HCT116 (cell line): Measurements from ENCODE around the gene PLEKHN1. TPM values are rescaled to one million over a fixed set of nuclear protein-coding genes. Genes with fewer than 3 reads are reported as not detected.

Source experiments
- ATAC-seq: fragments of 200-7000 bp; cut with Tn5 transposase; 2 replicates; pipeline ENCODE4 v1.9.1; 2020; ENCODE audit warnings: mild to moderate bottlenecking, moderate library complexity
- BruUV-seq: library from RNA; stranded (reverse); fragments of 400-500 nt; replicated peaks from 2 replicates; lab custom pipeline; 2021; lab: Mats Ljungman, UMichigan
- CTCF ChIA-PET: fragments of 300-600 bp; sonication (Branson Sonifier 250); formaldehyde crosslinking; loops from one replicate; lab custom pipeline; 2021; ENCODE audit warnings: antibody characterized with exemption; lab: Charles Lee
- POLR2A ChIA-PET: fragments of 300-600, 350-600 bp; sonication (Branson Sonifier 250); formaldehyde crosslinking; loops from one replicate; lab custom pipeline; 2021; ENCODE audit warnings: antibody characterized with exemption; lab: Charles Lee
- RAD21 ChIA-PET, 2 experiments: fragments of 300-600 bp; sonication (Branson Sonifier 250); formaldehyde crosslinking; loops; one replicate each; lab custom pipeline; 2023; ENCODE audit warnings: low total read pairs in 2 of 2; ENCODE audit not compliant: uncharacterized antibody in 2 of 2, unreplicated experiment in 2 of 2, low non-redundant PET in 1 of 2; lab: Charles Lee
- DNase-seq: peaks from one replicate; pipeline ENCODE4 v3.0.0-alpha.2; 2010; ENCODE audit warnings: low read depth, low spot score
- H2AFZ ChIP-seq: fragments of 200-600 bp; shearing (Covaris generic), sonication (generic); 2 replicates; pipeline ENCODE4 v1.6.1; 2017; ENCODE audit warnings: low read depth, mixed run types, mixed read lengths, antibody characterized with exemption, low read length; ENCODE audit not compliant: poor library complexity, severe bottlenecking
- H3K27ac ChIP-seq: 2 replicates; pipeline ENCODE4 v1.5.1; 2012; ENCODE audit warnings: low read depth, low read length
- H3K27me3 ChIP-seq: fragments of 200-600 bp; sonication (generic); 2 replicates; pipeline ENCODE4 v1.6.1; 2016; ENCODE audit warnings: mixed run types, low read length, mixed read lengths; ENCODE audit not compliant: insufficient read depth
- H3K36me3 ChIP-seq, 2 experiments: fragments of 200-500 bp in 1 of 2; fragments of 200-600 bp in 1 of 2; sonication (Bioruptor generic) in 1 of 2; sonication (generic) in 1 of 2; 2 replicates each; pipeline versions ENCODE4 v1.5.1 to v1.6.1; 2014 to 2016; ENCODE audit warnings: low read length in 2 of 2, inconsistent platforms in 1 of 2, mixed read lengths in 1 of 2, mixed run types in 1 of 2; ENCODE audit not compliant: insufficient read depth in 2 of 2, control insufficient read depth in 1 of 2
- H3K4me1 ChIP-seq, 2 experiments: fragments of 200-600 bp in 1 of 2; sonication (generic) in 1 of 2; 2 replicates each; pipeline versions ENCODE4 v1.5.1 to v1.6.1; 2012 to 2017; ENCODE audit warnings: low read length in 2 of 2, inconsistent platforms in 1 of 2, mild to moderate bottlenecking in 1 of 2, mixed read lengths in 1 of 2, mixed run types in 1 of 2, moderate library complexity in 1 of 2; ENCODE audit not compliant: insufficient read depth in 2 of 2, control insufficient read depth in 1 of 2
- H3K4me2 ChIP-seq: fragments of 200-600 bp; sonication (generic); 2 replicates; pipeline ENCODE4 v1.6.1; 2017; ENCODE audit warnings: mixed run types, low read length, mixed read lengths
- H3K4me3 ChIP-seq, 2 experiments: fragments of 200-600 bp in 1 of 2; sonication (generic) in 1 of 2; replicated peaks in 1 of 2; 2 replicates each; pipeline ENCODE4 v1.5.1; 2011 to 2016; ENCODE audit warnings: low read length in 2 of 2, control low read depth in 1 of 2, low read depth in 1 of 2, mild to moderate bottlenecking in 1 of 2, mixed read lengths in 1 of 2, mixed run types in 1 of 2
- H3K79me2 ChIP-seq: fragments of 200-600 bp; sonication (generic); 2 replicates; pipeline ENCODE4 v1.6.1; 2017; ENCODE audit warnings: mild to moderate bottlenecking, mixed run types, low read length, moderate library complexity, mixed read lengths; ENCODE audit not compliant: insufficient read depth
- H3K9ac ChIP-seq: fragments of 200-600 bp; sonication (generic); 2 replicates; pipeline ENCODE4 v1.6.1; 2016; ENCODE audit warnings: low read length, mixed read lengths
- H3K9me2 ChIP-seq: fragments of 200-600 bp; sonication (generic), shearing (Covaris generic); 2 replicates; pipeline ENCODE4 v1.6.1; 2017; ENCODE audit warnings: mixed run types, mild to moderate bottlenecking, moderate library complexity; ENCODE audit not compliant: insufficient read depth
- H3K9me3 ChIP-seq, 2 experiments: fragments of 200-500 bp in 1 of 2; fragments of 200-600 bp in 1 of 2; sonication (Bioruptor generic) in 1 of 2; sonication (generic) in 1 of 2; 2 replicates each; pipeline ENCODE4 v1.6.1; 2014 to 2017; ENCODE audit warnings: low read length in 2 of 2, mixed read lengths in 2 of 2, inconsistent platforms in 1 of 2, low read depth in 1 of 2, mild to moderate bottlenecking in 1 of 2, mixed run types in 1 of 2, moderate library complexity in 1 of 2; ENCODE audit not compliant: control insufficient read depth in 1 of 2, insufficient read depth in 1 of 2
- H4K20me1 ChIP-seq: fragments of 200-600 bp; sonication (generic), shearing (Covaris generic); 2 replicates; pipeline ENCODE4 v1.6.1; 2017; ENCODE audit warnings: mixed run types, mild to moderate bottlenecking, moderate library complexity; ENCODE audit not compliant: insufficient read depth
- ELF1 ChIP-seq: IDR thresholded peaks from 2 replicates; pipeline ENCODE4 v1.6.1; 2012; ENCODE audit warnings: low read depth, borderline replicate concordance
- EZH2phosphoT487 ChIP-seq: fragments of 200-600 bp; IDR thresholded peaks from 2 replicates; pipeline ENCODE4 v1.6.1; 2018; ENCODE audit warnings: antibody characterized with exemption, borderline replicate concordance
- JUND ChIP-seq: IDR thresholded peaks from 2 replicates; pipeline ENCODE4 v1.6.1; 2012
- POLR2AphosphoS5 ChIP-seq: IDR thresholded peaks from 2 replicates; pipeline ENCODE4 v1.6.1; 2011; ENCODE audit warnings: mild to moderate bottlenecking, low read depth, low read length, moderate library complexity
- RAD21 ChIP-seq: IDR thresholded peaks from 2 replicates; pipeline ENCODE4 v1.6.1; 2012; ENCODE audit warnings: low read depth, mild to moderate bottlenecking
- SIN3A ChIP-seq: IDR thresholded peaks from 2 replicates; pipeline ENCODE4 v1.6.1; 2012; ENCODE audit warnings: low read depth
- SP1 ChIP-seq: IDR thresholded peaks from 2 replicates; pipeline ENCODE4 v1.6.1; 2012; ENCODE audit warnings: low read depth
- SRF ChIP-seq: IDR thresholded peaks from 2 replicates; pipeline ENCODE4 v1.6.1; 2012; ENCODE audit warnings: low read depth
- TCF7L2 ChIP-seq: IDR thresholded peaks from 2 replicates; pipeline ENCODE4 v1.7.0; 2011; ENCODE audit warnings: borderline replicate concordance, inconsistent platforms; ENCODE audit not compliant: insufficient read depth, insufficient read length; ENCODE audit errors: extremely low read depth
- YY1 ChIP-seq: IDR thresholded peaks from 2 replicates; pipeline ENCODE4 v1.6.1; 2011; ENCODE audit warnings: low read length, low read depth, moderate library complexity, mild to moderate bottlenecking; ENCODE audit not compliant: insufficient replicate concordance; ENCODE audit errors: extremely low read depth
- ZNF274 ChIP-seq: fragments of 200-500 bp; sonication (Bioruptor generic); IDR thresholded peaks from 2 replicates; pipeline ENCODE4 v1.6.1; 2014; ENCODE audit warnings: mild to moderate bottlenecking, low read depth, low read length, inconsistent platforms
- intact Hi-C: fragments of 100-400 bp; cut with micrococcal nuclease; formaldehyde crosslinking; loops from 2 replicates; pipeline ENCODE4 v1.10.0; 2022
- total RNA-seq: library from RNA; stranded (reverse); gene quantifications from one replicate; pipeline ENCODE4 v1.2.1, GENCODE V29; 2021; ENCODE audit not compliant: unreplicated experiment
- TF ChIP-seq, protein P1 (sequence below): IDR thresholded peaks from 2 replicates; pipeline ENCODE4 v1.6.1; 2012
- TF ChIP-seq, protein P2 (sequence below), 3 experiments: fragments of 200-600 bp in 1 of 3; sonication (generic) in 1 of 3; IDR thresholded peaks in 2 of 3; conservative IDR thresholded peaks in 1 of 3; 2 replicates each; pipeline ENCODE4 v1.5.1; 2012 to 2017; ENCODE audit warnings: low read depth in 2 of 3, low read length in 2 of 3, antibody characterized with exemption in 1 of 3, borderline replicate concordance in 1 of 3, control low read depth in 1 of 3, mild to moderate bottlenecking in 1 of 3, mixed read lengths in 1 of 3, mixed run types in 1 of 3, moderate library complexity in 1 of 3; ENCODE audit not compliant: insufficient read depth in 1 of 3
- TF ChIP-seq, protein P3 (sequence below): IDR thresholded peaks from 2 replicates; pipeline ENCODE4 v1.6.1; 2012; ENCODE audit warnings: low read depth

The PLEKHN1 gene
- total RNA-seq, 1 experiment from 2014 or later, result 11.6 TPM

DNA sequence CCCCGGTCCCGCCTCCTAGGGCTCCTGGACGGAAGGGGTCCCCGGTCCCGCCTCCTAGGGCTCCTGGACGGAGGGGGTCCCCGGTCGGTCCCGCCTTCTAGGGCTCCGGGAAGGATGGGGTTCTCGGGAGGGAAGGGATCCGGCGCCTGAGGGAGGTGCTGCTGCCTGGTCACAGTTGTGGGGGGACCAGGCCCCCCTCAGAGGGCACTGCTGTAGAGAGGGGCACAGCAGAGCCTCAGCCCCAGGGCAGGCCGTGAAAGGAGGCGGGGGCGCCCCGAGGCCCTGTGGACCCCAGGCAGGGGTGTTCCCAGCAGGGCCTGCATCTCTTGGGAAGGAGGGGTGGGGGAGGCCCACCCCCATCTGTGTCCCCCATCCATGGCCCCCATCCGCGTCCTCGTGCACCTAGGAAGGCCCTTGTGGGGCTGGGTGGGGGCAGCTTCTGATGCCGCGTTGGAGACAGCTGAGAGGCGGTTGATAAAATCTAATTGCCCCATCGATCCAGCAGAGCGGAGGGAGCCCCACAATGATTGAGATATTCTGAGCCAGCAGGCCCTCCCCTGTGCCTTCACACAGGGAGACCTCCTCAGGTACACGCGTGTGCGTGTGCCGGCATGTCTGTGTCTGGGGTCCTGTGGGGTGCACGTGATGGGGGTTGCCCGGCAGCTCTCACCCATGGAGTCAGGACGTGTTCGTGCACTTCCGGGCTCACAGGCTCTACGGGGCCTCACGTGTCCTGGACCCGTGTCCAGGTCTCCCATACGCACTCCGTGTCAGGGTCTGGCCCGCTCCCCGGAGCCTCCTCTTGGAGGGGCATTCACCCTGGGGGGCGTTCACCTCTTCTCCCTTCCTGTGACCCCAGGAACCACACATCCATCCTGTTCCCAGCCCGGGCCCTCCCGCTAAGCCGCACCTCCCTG, 29.7 kb upstream of the PLEKHN1 start (continued):
- TF ChIP-seq, protein P1, sequence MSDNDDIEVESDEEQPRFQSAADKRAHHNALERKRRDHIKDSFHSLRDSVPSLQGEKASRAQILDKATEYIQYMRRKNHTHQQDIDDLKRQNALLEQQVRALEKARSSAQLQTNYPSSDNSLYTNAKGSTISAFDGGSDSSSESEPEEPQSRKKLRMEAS, result no peak
- TF ChIP-seq, protein P2, sequence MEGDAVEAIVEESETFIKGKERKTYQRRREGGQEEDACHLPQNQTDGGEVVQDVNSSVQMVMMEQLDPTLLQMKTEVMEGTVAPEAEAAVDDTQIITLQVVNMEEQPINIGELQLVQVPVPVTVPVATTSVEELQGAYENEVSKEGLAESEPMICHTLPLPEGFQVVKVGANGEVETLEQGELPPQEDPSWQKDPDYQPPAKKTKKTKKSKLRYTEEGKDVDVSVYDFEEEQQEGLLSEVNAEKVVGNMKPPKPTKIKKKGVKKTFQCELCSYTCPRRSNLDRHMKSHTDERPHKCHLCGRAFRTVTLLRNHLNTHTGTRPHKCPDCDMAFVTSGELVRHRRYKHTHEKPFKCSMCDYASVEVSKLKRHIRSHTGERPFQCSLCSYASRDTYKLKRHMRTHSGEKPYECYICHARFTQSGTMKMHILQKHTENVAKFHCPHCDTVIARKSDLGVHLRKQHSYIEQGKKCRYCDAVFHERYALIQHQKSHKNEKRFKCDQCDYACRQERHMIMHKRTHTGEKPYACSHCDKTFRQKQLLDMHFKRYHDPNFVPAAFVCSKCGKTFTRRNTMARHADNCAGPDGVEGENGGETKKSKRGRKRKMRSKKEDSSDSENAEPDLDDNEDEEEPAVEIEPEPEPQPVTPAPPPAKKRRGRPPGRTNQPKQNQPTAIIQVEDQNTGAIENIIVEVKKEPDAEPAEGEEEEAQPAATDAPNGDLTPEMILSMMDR (IDR thresholded peaks at IDR 0.05 in 2 of 3, conservative IDR thresholded peaks at IDR 0.05 in 1 of 3; ENCODE audit: borderline replicate concordance in 1 of 3, insufficient read depth in 1 of 3, low read depth in 2 of 3, low read length in 2 of 3), result no peak

DNA sequence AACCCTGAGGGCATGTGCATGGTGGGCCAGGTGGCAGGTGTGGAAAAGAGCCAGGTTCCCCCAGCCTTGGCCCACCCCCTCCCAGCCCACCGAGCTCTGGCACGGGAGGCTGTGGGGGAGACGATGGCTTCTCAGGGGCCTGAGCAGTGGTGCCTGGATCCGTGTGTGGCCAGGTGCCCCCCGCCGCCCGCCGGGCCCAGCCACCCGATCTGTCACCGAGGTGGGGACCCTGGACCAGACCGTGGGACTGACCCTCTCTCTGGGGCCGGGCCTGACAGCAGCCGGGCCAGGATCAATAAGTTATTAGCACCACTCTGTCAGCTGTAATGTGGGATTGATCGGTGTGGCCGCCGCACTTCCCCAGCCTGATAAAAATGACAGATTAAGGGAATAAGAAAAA, 28.8 kb upstream of the PLEKHN1 start:
- CTCF ChIA-PET, result interaction anchor here (1.4 kb wide), 1 partner anchor 33 kb away, joined by 14 read pairs; no protein-coding TSS in a partner anchor

More for the DNA sequence above, 28.8 kb upstream of the PLEKHN1 start:
- no peaks in the 10 kb centered on the region for H3K79me2 ChIP-seq
- RAD21 ChIA-PET, result interaction anchor here (1.0 to 1.1 kb wide), 3 partner anchors 9 to 68 kb away, joined by 3 read pairs; no protein-coding TSS in a partner anchor
- intact Hi-C loops, result no loop called here
- H2AFZ ChIP-seq, result no peak overlapping the region
- POLR2A ChIA-PET, result no interaction called here
- H3K27ac ChIP-seq, result no peak overlapping the region
- no peaks in the 10 kb centered on the region for H3K9me3 ChIP-seq
- H3K4me1 ChIP-seq, result peaks cover 48 to 49% of the 10 kb centered on the region in 2 experiments
- no peak overlapping the region for H3K9ac ChIP-seq
- BruUV-seq, result no TSS peak
- H4K20me1 ChIP-seq, result no peaks in the 10 kb centered on the region
- no peak overlapping the region for H3K4me3 ChIP-seq
- peaks cover 18% of the 10 kb centered on the region; the same call in 1 of the 2 replicates for H3K27me3 ChIP-seq
- H3K4me2 ChIP-seq, result no peak overlapping the region
- ATAC-seq (no peak), DNase-seq (no peak)
- TF ChIP-seq SRF, result no peak
- TF ChIP-seq ELF1, result no peak
- TF ChIP-seq ZNF274, result no peak
- TF ChIP-seq SP1, result no peak
- no peak for TF ChIP-seq SIN3A
- no peak for TF ChIP-seq YY1
- TF ChIP-seq TCF7L2, result no peak
- no peak for TF ChIP-seq JUND
- no peak for TF ChIP-seq EZH2phosphoT487
- TF ChIP-seq, protein P3, sequence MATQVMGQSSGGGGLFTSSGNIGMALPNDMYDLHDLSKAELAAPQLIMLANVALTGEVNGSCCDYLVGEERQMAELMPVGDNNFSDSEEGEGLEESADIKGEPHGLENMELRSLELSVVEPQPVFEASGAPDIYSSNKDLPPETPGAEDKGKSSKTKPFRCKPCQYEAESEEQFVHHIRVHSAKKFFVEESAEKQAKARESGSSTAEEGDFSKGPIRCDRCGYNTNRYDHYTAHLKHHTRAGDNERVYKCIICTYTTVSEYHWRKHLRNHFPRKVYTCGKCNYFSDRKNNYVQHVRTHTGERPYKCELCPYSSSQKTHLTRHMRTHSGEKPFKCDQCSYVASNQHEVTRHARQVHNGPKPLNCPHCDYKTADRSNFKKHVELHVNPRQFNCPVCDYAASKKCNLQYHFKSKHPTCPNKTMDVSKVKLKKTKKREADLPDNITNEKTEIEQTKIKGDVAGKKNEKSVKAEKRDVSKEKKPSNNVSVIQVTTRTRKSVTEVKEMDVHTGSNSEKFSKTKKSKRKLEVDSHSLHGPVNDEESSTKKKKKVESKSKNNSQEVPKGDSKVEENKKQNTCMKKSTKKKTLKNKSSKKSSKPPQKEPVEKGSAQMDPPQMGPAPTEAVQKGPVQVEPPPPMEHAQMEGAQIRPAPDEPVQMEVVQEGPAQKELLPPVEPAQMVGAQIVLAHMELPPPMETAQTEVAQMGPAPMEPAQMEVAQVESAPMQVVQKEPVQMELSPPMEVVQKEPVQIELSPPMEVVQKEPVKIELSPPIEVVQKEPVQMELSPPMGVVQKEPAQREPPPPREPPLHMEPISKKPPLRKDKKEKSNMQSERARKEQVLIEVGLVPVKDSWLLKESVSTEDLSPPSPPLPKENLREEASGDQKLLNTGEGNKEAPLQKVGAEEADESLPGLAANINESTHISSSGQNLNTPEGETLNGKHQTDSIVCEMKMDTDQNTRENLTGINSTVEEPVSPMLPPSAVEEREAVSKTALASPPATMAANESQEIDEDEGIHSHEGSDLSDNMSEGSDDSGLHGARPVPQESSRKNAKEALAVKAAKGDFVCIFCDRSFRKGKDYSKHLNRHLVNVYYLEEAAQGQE, result no peak
- TF ChIP-seq RAD21, result no peak
- no peak for TF ChIP-seq POLR2AphosphoS5
- H3K36me3 ChIP-seq, result no peaks in the 10 kb centered on the region
- H3K9me2 ChIP-seq, result no peaks in the 10 kb centered on the region
